NCI-H146 treated with DMSO at 0.1 percent for 48 hours (cell line): Measurements from ENCODE around the gene TAF11L2.
"Not testable (repeated sequence)": the region's sequence is repeated elsewhere in the genome, so short reads cannot be mapped to it uniquely, and the experiment has no call there.

Experiments
- DNase-seq: peaks from one replicate; lab custom pipeline; 2025; ENCODE audit not compliant: unreplicated experiment; lab: John Stamatoyannopoulos, UW

Gene TAF11L2

DNA sequence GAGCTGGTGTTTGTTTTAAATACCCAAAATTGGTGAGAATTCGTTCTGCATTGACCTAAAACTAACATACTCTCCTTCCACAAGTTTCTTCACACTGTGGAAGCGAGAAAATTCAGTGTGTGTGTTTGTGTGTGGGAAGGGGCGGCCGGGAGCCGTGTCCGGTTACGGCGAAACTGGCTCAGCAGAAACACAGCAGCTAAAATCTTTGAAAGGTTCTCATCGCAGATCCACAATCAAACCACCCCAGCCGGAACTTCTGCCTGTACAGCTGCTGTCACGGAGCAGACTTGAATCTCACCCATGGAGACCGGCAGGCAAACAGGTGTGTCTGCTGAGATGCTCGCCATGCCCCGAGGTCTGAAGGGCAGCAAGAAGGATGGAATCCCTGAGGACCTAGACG is 26.9 kb downstream of the TAF11L2 start, which contains the start of gene TAF11L5:
TAF11L5 (plus strand) TSS at position 301 of the 400 bp plus-strand sequence.
- DNase-seq = not testable (repeated sequence)

DNA sequence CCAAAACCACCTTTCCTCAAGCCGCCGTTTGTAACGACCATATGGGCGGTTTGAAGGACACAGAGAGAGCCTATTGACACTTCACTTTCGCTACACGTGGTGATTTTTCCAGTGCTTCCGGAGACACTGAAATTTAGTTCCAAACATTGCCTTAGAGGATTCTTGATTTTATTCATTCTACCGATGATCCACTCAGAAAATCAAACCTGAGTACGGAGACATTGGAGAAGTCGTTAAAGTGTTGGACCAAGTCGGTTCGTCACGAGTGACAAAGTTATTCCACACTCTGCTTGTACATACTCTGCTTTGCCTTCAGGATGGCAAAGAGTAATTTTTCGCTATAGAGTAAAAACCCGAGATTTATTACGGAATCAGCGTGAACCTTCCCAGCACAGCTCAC is 28.5 kb downstream of the TAF11L2 start:
- not testable (repeated sequence) for DNase-seq

DNA sequence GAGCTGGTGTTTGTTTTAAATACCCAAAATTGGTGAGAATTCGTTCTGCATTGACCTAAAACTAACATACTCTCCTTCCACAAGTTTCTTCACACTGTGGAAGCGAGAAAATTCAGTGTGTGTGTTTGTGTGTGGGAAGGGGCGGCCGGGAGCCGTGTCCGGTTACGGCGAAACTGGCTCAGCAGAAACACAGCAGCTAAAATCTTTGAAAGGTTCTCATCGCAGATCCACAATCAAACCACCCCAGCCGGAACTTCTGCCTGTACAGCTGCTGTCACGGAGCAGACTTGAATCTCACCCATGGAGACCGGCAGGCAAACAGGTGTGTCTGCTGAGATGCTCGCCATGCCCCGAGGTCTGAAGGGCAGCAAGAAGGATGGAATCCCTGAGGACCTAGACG is 30.3 kb downstream of the TAF11L2 start, which contains the start of gene TAF11L6:
TAF11L6 (plus strand) TSS at position 301 of the 400 bp plus-strand sequence.
- not testable (repeated sequence) for DNase-seq
